NCI-H1694 treated with DMSO at 0.1 percent for 48 hours (cell line): ENCODE data around the gene ETV6.

Experiments used
- DNase-seq: peaks from one replicate; lab custom pipeline; 2025; lab: John Stamatoyannopoulos, UW

ETV6 gene

DNA sequence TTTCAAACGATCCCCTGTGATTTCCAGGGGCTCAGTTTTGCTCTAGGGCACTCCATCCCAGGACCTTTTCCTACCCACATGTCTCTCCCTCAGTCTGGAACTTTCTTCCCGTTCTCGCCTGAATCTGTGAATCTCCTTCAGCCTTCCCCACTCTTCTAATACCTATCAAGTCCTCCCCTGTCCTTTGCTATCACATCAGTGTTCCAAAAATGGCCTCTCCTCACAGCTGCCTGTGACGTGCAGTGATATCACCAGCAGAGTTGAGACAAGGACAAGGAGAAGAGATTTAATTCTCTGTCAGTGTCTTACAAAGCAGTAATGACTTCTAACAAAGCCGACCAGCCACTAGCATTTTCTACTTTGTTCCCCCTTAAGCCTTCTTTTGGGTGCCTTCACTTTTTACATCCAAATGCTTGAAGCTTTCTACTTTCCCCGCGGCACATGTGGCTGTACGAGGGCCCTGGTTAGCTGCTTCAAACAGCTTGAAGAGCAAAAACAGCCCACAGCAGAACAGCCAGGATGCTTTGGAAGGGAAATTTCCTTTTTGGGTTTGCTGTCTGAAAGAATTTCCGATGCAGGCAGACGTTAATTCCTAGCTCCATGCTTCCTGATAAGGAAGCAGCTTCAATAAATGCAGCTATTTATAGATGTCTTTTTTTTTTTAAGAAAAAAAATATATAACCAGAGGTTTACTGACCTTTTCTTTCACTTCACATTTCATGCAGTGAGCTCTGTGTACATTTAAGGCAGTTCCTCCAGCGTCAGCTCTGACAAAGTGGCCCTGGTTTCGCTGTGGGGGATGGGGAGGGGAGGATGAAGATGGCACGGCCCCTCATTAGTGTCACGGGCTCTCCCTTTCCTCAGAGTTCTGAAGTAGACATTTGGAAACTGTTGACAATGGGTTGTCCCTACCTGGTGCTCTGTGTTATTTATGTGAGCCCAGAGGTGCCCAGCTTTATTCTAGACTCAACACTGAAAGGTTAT lies 109.3 kb downstream of the ETV6 start:
- DNase-seq, result no peak

GRCh38 chr12:11759494-11759878 lies 110.0 kb downstream of the ETV6 start:
- DNase-seq, result no peak

DNA sequence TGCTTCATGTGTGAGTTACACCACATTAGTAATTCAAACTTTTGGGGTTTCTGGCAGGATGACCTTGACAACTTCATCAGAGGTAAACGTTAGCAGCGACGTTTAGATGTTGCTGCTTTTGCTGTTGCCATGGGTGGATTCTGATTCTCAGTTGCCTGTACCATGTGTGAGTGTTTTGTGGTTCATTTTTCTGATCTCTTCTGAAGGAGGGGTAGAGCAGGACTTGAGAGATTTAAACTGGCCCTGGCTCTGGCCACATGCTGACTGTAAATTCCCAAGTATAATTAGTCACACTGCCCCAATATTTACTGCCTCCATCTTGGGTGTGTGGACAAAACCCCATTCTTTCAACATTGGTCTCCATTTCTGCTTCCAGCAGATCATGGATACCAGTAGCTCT lies 110.4 kb downstream of the ETV6 start:
- no peak for DNase-seq

DNA sequence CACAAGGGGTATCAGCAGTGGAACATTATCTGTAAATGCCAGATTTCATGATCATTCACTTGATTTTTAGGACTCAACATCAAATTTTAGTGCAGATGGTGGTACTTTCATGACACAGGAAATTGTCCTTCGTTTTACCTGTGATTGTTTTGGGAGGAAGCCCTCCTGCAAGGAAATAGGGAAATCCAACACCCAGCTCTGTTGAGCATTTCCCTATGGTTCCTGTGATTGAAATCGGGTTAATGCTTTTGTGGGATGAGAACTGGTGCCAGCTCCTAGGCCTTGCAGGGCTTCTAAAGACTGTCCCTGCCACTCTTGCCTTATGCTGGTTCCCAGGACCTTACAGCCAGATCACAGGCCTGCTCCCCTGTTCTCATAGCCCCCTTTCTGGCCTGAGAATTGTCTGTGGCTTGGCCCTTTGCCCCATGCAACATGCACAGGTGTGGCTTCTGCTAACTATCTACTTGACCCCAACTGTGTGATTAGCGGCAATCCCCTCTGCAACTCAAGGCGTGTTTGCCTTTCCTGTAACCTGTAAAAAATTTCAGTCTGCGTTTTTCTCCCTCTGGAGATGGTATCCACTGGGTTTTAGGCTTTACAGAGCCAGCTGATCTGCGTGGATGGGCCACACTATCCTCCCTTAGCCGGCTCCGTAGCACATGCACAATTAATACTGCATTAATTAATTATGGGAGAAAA lies 112.5 kb downstream of the ETV6 start:
- DNase-seq, result no peak

- no peak for DNase-seq
Observed at GRCh38 chr12:11762723-11763326, 113.4 kb downstream of the ETV6 start.

- DNase-seq, result no peak
Observed at GRCh38 chr12:11763760-11764520, 114.5 kb downstream of the ETV6 start.

- DNase-seq, result no peak
Observed at GRCh38 chr12:11764837-11765236, 115.4 kb downstream of the ETV6 start.

- no peak for DNase-seq
Observed at GRCh38 chr12:11765421-11765816, 115.9 kb downstream of the ETV6 start.

DNA sequence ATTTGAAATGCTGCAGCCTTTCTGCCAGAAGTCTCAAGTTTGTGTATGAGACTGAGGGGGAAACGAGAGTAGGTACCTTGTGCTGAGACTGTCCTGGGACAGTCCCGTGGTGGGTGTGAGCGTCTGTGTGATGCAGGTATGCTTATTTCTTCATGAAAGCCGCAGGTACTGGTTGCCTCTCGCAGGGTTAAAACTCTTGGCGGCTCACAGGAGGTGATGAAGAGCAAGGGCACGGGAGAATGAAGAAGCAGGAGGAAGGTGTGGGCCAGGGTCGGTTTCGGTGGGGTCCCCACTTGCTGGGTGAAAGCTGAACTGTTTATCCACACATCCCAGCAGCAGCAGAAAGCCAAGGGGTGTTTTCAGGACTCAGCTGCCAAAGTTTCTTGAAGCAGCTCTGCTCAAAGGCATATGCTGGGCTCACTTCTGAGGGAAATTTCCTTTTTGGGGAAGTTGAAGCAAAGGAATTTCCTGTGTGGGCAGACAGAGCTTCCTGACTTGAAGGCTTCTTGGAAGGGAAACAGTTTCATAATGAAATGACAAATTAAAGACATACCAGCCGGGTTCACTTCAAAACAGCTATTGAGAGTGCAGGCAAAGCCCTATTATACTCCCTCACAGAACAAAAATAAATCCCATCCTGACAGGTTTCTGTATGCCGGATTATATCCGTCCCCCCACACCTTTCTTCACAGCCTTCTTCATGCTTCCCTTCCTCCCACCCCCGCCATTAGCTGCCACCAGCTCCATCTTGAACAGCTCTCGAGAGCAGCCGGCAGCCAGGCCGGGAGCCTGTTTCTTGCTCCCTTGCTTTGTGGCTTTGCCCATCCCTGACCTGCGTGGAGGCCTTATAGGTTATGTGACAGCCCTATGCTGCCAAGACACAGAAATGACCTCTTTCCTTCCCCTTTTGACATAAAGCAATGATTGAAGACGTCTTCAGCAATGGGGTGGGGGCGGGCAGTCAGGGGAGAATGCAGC lies 116.6 kb downstream of the ETV6 start:
- no peak for DNase-seq

DNA sequence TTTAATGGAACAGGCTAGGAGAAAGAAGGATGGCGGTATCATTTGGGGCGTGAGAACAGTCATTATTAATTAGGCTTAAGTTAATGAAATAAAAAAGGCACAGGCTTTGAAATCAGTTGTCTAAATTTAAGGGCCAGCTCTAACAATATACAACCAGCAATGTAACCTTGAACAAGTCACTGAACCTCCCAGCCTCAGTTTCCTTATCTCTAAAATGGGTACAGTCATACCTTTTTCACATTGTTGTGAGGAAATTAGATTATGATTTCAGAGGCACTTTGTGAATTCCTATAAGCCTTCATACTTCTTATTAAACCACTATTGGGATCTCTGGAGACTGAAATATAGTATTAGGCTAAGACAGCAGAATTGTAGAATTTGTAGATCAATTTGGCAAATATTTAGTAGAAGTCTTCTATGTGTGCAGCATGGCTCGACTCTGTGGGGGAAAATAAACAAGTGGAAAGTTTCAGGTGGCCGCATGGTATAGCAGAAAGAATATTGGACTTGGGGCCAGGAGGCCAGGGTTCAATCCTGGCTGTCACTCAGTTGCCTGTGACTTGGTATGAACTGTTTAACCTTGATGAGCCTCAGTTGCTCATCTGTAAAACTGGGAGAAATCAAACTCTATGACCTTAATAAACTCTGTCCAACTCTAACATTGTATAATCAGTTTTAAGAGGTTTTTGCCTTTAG lies 117.7 kb downstream of the ETV6 start:
- no peak for DNase-seq

- DNase-seq, result no peak
Observed at GRCh38 chr12:11767798-11768197, 118.3 kb downstream of the ETV6 start.

GRCh38 chr12:11768233-11768965 lies 118.9 kb downstream of the ETV6 start:
- no peak for DNase-seq

GRCh38 chr12:11769723-11770514 lies 120.4 kb downstream of the ETV6 start:
- no peak for DNase-seq

DNA sequence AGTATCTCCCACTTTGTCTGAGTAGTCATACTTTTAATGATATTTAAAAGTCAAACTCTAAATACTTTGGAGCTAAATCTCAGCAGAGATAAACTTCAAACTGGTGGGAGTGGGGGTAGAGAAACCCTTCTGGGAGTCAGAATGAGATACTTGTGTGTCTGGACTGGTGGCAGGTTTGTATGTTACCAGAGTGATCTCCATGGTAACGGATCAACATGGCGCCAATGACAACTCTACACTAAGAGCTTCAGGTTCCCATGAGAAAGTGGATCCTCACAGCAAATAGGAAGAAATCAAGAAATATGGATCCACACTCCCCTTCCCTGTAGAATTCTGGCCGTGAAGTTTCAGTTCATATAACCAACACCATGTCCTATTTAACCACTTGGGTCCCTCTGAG lies 121.9 kb downstream of the ETV6 start:
- no peak for DNase-seq

DNA sequence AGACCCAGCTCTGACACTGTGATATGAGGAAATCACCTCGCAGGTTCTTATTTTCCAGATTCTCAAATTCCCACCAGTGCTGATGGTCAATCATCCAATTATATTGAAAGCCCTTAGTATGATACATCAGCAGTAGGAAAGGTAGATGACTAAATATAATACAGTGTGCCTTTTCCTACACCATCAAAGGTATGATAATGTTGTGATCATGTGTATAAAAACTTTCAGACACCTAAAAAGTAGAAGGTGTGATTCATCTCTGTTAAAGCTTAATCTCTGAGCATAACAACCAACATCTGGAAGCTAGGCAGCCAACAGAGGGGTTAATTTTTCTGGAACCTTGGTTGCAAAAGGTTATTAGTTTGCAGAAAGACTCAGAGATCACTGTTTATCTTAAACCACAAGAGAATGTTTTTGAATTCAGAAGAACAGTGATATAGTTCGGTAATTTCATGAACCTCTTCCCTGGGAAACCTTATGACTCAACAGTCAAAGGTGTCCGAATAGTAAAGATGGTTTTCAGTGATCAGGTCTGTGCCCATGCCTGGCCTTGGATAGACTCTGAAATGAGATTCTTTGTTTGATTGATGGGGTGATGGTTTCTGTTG lies 122.5 kb downstream of the ETV6 start:
- no peak for DNase-seq

- no peak for DNase-seq
Observed at GRCh38 chr12:11773889-11774677, 124.6 kb downstream of the ETV6 start.

DNA sequence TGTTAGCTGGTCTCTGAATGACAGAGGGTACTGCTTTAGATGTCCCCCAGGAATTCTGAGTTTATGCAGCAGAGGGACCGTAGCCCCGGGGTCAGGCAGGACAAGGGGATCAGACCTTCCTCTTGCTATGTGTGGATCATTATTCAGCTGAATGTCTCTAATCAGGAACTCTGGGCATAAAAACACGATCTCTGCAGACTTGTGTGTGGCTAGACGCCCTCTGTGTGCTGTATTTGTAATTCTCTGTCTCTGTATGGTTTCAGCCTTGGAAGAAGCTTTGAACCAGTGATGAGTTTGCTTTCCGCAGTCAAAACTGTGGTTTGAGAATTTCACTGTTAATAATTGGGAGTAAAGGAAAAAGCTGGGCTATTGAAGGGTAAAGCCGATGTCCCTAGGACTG lies 125.3 kb downstream of the ETV6 start:
- DNase-seq, result no peak
